ENCODE results near the gene NAA16.

DNA sequence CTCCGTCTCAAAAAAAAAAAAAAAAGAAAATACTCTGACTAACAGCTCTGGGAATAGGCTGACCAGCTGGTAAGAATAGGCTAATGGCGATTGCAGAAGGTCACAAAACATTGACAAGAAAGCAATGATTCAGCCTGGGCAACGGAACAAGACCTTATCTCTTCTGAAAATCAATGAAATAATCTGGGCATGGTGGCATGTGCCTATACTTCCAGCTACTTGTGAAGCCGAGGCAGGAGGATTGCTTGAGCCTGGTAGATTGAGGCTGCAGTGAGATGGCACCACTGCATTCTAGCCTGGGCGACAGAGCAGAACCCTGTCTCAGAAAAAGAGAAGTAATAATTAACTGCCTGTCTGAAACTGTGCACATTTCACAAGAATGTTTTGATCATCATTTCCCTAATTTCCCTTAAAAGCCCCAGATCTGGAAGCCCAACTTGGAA, 28.9 kb upstream of the NAA16 start:
- TF ChIP-seq POLR2AphosphoS5 (IDR thresholded peaks at IDR 0.05) (no peak), POLR2A (IDR thresholded peaks at IDR 0.05) (no peak), EP300 (IDR thresholded peaks at IDR 0.05) (no peak)
- TF ChIP-seq, protein P1, sequence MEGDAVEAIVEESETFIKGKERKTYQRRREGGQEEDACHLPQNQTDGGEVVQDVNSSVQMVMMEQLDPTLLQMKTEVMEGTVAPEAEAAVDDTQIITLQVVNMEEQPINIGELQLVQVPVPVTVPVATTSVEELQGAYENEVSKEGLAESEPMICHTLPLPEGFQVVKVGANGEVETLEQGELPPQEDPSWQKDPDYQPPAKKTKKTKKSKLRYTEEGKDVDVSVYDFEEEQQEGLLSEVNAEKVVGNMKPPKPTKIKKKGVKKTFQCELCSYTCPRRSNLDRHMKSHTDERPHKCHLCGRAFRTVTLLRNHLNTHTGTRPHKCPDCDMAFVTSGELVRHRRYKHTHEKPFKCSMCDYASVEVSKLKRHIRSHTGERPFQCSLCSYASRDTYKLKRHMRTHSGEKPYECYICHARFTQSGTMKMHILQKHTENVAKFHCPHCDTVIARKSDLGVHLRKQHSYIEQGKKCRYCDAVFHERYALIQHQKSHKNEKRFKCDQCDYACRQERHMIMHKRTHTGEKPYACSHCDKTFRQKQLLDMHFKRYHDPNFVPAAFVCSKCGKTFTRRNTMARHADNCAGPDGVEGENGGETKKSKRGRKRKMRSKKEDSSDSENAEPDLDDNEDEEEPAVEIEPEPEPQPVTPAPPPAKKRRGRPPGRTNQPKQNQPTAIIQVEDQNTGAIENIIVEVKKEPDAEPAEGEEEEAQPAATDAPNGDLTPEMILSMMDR (IDR thresholded peaks at IDR 0.05) = no peak

Measured in gastroesophageal sphincter (tissue), 3 donors.